Esophagus muscularis mucosa (tissue), 3 donors: ENCODE measurements around the gene CEP104.

Experiments
- POLR2A ChIP-seq: fragments of 450-650 bp; IDR thresholded peaks from one replicate; pipeline ENCODE4 v1.6.1; 2017; ENCODE audit warnings: antibody characterized with exemption, moderate library complexity, mild to moderate bottlenecking, low read depth
- TF ChIP-seq, protein P1 (sequence below), 3 experiments: fragments of 200-600 bp in 2 of 3; fragments of 450-650 bp in 1 of 3; sonication (generic) in 2 of 3; IDR thresholded peaks; one replicate each; pipeline ENCODE4 v1.5.1; 2017 to 2019; ENCODE audit warnings: antibody characterized with exemption in 3 of 3, mild to moderate bottlenecking in 2 of 3, moderate library complexity in 1 of 3

DNA sequence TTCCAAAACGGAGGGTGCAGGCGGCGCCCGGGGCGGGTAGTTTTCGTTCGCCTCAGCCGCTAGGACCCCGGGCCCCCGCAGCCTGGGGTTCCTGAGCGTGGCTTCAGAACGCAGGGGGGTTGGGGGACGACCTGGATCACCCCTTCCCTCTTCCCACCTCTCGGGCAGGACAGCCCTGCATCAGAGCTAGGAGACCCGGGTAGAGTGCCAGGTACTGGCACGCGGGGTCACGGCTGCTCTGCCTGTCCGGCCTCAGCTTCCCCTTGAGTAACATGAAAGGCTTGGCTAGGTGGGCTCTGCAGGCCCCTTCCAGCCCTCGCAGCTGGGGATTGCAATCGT, 749 bp upstream of the CEP104 start:
- TF ChIP-seq, protein P1, sequence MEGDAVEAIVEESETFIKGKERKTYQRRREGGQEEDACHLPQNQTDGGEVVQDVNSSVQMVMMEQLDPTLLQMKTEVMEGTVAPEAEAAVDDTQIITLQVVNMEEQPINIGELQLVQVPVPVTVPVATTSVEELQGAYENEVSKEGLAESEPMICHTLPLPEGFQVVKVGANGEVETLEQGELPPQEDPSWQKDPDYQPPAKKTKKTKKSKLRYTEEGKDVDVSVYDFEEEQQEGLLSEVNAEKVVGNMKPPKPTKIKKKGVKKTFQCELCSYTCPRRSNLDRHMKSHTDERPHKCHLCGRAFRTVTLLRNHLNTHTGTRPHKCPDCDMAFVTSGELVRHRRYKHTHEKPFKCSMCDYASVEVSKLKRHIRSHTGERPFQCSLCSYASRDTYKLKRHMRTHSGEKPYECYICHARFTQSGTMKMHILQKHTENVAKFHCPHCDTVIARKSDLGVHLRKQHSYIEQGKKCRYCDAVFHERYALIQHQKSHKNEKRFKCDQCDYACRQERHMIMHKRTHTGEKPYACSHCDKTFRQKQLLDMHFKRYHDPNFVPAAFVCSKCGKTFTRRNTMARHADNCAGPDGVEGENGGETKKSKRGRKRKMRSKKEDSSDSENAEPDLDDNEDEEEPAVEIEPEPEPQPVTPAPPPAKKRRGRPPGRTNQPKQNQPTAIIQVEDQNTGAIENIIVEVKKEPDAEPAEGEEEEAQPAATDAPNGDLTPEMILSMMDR (IDR thresholded peaks at IDR 0.05) = no peak
- no peak for TF ChIP-seq POLR2A
